NCI-H82 treated with DMSO at 0.1 percent for 48 hours (cell line): ENCODE measurements around the gene RAB3A.

Source experiments
- DNase-seq: peaks from one replicate; lab custom pipeline; 2025; ENCODE audit not compliant: unreplicated experiment; lab: John Stamatoyannopoulos, UW

RAB3A gene

DNA sequence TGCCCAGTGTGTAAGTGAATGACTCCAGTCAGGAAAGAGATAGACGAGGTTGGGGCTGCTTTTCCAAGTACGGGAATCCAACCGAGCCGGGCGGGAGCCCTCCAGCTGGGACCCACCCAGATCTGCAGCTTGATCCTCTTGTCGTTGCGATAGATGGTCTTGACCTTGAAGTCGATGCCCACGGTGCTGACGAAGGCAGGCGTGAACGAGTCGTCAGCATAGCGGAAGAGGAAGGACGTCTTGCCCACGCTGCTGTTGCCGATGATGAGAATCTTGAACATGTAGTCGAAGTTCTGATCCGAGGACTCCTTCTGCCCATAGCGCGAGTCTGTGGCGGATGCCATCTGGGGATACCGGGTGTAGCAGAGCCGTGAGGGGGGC, 1.5 kb downstream of the RAB3A start:
- no peak for DNase-seq

DNA sequence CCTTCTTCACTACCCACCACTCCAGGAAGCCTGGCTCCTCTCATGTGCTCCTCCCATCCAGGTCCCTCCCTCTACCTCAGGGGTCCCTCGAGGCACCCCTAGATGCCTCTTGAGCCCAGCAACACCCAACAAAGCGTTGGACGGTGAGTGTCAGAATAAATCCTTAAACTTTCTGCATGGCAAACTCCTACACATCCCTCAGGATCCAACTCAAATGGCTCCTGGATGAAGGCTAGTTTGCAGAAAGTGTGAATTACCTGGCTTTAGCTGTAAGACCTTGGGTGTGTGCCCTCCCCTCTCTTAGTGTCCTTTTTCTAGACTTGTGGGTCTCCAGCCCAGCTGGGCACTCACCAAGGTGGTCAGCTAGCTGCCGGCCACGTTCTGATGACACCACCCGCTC, 5.5 kb downstream of the RAB3A start:
- DNase-seq = no peak

DNA sequence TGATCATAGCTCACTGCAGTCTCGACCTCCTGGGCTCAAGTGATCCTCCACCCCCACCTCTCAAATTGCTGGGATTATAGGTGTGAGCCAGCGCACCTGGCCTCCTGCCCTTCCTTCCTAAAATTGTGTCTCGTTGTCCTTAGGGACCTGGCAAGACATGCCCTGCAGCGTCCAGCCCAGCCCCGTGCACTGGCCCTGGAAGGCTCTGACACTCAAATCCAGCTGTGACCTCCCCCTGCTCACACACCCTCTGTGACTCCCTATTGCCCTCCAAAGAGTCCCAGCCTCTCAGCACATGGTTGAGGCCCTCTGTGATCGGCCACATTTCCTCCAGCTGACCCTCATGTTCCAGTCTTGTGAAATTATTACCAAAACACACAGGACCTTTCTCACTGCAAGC, 5.9 kb downstream of the RAB3A start:
- no peak for DNase-seq

DNA sequence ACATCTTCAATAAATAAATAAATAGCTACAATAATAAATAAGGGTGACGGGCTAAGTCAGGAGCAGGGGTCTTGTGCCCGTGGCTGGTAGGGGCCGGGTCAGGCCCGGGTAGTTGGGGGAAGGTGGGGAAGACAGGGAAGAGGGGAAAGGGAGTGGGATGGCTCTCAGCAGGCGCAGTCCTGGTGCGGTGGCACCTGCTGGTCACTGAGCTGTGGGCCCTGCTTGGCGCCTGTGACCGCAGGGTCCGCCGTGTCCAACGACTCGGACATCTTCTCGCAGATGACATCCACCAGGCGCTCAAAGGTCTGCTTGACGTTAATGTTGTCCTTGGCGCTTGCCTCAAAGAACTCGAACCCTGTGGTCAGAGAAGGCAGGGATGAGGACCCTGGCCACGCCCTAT, 6.5 kb downstream of the RAB3A start:
- DNase-seq = no peak

DNA sequence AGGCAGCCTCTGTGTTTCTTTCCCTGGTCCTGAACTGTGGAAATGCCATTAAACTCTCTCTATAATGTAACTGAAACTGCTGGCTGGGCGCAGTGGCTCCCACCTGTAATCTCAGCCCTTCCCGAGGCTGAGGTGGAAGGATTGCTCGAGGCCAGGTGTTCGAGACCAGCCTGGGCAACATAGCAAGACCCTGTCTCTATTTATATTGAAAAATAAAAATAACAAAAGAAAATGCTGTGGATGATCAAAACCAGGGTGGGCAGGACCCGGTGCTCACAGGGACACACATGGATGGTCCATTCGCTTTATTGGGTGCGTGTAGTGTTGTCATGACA, 7.4 kb downstream of the RAB3A start:
- DNase-seq = no peak

DNA sequence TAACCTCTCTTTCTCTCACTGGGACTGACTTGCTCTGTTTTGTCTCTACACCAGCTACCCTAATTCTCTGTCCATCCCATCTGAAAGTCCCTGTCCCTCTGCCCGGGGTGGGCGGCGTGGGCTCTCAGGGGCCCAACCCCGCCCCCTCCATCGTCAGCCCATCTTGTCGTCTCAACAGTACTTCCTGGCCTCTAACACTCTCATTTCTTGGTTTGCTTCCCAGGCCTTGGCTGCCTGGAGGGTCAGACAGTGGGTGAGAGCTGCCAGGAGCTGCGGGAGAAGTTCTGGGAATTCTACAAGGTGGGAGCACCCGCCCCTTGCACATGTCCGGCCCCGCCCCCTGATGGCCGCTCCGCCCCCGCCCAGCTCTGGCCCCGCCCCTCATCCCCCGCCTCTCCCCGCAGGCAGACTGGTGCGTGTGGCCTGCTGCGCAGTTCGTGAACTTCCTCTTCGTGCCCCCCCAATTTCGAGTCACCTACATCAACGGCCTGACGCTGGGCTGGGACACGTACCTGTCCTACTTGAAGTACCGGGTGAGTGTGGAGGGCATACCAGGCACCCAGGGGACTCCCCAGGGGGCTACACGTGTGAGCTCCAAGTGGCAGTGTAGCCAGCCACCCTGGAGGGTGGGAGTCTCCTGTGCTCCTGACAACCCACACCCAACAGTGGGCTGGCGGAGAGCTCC, 9.1 kb downstream of the RAB3A start:
- no peak for DNase-seq

DNA sequence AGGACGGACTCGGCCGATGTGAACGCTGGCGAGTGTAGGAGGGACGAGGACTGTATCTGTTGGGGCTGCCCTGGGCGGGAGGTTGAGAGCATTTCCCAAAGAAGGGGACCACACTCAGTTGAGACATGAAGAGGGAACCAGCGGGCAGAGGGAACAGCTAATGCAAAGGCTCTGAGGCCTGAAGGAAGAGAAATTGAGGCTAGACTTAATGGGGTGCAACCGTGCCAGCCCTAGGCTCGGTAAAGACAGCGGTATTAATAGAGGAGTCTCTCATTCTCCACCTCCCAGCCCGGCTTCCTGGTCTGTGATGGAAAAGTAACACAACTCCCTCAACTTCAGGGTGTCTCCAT, 9.7 kb downstream of the RAB3A start:
- no peak for DNase-seq

DNA sequence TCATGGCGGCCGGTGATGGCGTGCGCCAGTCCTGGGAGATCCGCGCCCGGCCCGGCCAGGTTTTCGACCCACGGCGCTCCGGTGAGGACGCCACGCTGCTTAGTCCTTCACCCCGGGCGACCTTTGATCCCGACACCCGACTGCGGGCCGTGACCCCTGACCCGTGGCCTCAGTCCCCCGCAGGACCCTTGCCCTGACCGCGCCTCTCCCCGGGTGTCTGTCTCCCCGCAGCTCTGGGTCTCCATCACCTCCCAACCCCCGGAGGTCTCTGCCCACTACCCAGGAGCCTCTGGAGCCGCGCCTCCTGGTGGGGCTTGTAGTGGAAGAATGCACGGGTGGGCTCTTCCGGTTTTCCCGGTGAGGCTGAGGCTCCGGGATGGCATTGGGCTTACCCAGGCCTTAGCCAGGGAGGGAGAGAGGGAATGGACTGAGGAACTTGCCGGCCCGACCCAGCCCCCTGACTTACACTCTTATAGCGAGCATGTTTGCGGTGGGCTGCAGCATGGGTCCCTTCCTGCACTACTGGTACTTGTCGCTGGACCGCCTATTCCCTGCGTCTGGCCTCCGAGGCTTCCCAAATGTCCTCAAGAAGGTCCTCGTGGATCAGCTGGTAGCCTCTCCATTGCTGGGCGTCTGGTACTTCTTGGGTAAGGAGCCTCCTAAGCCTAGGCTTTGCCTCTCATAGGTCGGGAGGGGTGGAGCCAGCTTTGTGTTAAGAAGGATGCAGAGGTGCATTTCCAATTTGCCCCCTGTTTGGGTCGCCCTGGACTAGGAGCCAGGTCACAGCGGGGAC, 10.3 kb downstream of the RAB3A start:
- DNase-seq = no peak

DNA sequence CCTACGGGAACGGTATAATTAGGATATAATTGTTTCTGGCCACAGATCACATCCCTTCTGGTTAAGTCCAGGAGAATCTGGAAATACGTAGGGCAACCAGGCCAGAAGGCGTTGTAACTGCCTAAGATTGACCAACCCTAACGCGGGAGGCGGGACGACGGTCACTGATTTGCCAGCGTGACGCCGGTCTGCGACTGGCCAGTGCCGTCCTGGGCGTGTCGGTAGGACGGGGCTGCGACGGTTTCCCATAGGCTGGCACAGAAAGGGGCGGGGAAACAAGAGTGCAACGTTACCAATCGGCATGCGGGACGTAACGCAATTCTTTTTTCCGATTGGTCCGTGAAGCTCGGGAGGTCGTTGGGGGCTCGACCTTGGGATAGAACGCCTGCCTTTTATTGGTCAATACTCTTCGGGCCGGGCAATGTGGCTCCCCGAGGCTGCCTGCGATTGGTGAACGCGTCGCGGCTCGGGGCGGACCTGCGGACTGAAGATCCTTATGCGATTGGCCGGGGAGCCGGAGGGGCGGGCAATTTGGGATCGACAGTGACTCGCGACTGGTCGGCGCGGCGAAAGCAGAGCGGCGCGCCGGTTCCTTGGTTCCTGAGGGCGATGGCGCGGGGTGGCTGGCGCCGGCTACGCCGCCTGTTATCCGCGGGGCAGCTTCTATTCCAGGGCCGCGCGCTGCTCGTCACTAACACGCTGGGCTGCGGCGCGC, 11.0 kb downstream of the RAB3A start, which contains the start of gene MPV17L2:
Gene MPV17L2 (plus strand): TSS at position 546 of the 715 bp plus-strand sequence. CDS start 64 bp downstream, at position 610.
- peak; percentile 100 for DNase-seq

DNA sequence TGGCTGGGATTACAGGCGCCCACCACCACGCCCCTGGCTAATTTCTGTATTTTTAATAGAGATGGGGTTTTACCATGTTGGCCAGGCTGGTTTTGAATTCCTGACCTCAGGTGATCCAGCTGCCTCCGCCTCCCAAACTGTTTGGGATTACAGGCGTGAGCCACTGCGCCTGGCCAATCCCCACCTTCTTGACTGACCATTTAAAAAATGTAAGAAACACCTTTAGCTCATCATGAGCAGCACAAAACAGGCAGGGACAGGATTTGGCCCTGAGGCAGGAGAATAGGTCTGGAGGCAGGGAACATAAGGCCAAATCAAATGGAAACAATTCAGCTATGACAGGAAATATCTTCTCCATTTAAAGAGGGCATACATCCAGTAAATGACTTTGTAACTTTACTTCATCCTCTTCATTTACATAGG, 12.2 kb downstream of the RAB3A start:
- no peak for DNase-seq

DNA sequence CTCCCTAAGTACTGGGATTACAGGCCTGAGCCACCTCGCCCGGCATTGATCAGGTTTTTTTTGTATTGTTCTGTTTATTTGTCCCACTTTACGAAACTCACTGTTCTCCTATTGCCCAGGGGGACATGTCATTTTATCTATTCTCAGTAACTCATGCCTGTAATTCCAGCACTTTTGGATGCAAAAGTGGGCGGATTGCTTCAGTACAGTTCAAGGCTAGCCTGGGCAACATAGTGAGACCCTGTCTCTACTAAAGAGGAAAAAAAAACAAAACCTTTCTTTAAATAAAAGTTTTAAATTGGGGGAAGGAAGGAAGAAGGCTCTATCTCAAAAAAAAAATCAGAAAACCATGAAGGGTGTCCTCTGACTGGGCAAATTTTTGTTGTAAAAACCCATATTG, 13.6 kb downstream of the RAB3A start:
- DNase-seq = no peak

DNA sequence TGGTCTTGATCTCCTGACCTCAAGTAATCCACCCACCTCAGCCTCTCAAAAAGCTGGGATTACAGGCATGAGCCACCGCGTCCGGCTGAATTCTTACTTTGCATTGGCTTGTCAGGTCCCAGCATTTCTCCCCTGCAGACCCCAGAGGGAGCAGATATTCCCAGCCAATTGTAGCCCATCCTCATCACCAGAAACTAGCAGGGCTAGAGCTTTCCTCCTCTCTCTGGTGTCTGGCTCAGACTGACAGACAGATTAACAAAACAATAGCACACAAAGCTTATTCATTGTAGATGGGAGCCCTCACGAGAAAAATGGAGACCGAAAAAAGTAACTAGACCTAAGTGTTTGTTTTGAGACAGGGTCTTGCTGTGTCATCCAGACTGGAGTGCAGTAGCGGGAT, 18.3 kb downstream of the RAB3A start:
- DNase-seq = no peak

DNA sequence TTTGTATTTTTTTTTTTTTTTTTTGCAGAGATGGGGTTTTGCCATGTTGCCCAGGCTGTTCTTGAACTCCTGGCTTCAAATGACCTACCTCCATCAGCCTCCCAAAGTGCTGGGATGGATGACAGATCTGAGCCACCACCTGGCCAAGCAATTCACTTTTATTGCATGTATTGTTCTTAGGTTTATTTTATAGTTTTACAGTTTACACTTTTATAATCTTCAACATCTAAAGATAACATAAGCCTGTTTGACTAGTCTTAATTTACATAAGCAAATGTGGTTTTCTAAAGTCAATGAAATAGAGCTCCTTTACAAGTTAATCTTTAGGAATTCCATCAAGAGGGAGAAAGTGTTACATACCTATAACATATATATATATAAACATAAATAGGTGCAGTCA, 20.3 kb downstream of the RAB3A start:
- DNase-seq = no peak

DNA sequence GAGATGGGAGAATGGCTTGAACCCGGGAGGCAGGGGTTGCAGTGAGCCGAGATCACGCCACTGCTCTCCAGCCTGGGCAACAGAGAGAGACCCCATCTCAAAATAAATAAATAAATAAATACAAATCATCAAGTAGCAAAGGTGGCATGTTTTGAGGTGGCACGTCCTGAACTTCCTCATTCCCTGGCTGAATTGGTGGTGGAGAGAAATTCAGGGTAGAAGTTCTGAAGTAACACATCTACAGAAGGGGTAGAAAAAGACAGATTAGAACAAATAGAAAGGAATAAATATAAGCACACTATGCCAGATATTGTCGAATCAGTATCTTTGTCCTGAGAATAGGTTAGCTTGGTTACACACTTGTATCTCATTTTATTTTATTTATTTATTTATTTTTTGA, 23.9 kb downstream of the RAB3A start:
- no peak for DNase-seq

DNA sequence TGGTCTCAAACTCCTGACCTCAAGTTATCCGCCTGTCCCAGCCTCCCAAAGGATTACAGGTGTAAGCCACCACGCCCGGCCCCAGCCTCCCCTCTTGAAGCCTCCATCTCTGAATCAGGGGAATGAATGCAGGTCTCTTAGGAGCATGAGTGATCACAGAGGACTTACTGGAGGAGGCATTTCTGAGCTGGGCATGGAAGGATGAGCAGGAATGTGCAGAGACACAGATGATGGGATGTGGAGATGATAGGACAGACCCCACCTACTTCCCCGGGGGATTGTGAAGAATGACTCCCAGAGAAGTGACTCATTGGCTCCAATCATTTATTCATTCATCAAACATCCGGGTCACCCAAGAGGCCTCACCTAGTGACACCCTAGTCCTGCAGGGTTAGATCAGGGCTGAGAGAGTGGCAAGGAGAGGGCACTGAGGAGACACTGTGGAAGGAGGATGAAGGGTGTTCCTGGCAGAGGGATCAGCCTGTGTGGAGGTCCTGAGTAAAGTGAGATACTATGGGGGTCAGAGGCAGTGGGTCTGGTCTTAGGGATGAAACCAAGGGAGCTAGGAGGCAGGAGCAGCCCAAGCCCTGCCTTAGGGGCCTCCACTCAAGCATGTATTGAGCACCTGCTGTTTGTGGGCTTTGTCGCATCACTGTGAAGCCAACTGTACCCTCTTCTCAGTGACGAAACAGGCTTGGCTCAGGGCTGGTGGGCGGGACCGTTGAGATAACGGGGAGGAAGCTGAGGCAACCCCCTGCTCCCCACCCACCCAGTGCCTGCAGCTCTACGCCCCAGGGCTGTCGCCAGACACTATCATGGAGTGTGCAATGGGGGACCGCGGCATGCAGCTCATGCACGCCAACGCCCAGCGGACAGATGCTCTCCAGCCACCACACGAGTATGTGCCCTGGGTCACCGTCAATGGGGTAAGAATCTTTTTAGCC, 27.2 kb downstream of the RAB3A start:
- DNase-seq = no peak

DNA sequence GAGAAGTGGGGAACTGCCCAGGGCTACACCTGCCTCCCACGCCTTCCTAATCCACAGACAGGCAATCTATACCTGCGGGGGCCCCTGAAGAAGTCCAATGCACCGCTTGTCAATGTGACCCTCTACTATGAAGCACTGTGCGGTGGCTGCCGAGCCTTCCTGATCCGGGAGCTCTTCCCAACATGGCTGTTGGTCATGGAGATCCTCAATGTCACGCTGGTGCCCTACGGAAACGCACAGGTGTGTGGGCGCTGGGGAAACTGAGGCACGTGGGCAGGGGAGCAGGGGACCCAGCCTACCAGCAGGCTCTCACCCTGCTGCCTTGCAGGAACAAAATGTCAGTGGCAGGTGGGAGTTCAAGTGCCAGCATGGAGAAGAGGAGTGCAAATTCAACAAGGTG, 28.9 kb downstream of the RAB3A start:
- DNase-seq = no peak

DNA sequence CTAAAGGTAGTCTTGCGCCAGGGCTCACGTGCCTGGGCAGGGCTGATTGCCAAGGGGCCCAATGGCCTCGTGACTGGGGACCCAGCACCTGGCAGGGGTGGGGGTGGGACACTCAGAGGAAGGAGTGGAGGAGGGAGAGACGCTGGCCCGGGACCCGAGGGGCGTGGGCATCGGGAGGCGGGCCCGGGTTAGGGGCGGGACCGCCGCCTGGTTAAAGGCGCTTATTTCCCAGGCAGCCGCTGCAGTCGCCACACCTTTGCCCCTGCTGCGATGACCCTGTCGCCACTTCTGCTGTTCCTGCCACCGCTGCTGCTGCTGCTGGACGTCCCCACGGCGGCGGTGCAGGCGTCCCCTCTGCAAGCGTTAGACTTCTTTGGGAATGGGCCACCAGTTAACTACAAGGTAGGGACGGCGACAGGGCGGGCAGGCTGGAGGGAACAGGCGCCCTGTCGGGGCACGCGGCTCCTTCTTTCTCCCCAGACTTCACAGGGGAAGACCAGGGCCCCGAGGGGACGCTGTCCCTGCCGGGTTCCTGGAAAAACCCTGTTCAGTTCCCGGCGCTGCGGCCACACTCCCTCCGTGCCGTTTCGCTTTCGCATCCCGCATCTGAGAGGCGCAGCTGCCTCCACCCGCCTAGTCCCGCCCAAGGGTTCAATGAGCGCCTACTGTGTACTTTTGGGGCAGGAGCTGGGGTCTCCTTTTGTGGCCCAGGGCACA, 30.1 kb downstream of the RAB3A start, which contains the start of gene IFI30:
Gene IFI30 (plus strand): TSS at position 242 of the 717 bp plus-strand sequence. CDS start 29 bp downstream, at position 271.
- DNase-seq = peak; percentile 54

DNA sequence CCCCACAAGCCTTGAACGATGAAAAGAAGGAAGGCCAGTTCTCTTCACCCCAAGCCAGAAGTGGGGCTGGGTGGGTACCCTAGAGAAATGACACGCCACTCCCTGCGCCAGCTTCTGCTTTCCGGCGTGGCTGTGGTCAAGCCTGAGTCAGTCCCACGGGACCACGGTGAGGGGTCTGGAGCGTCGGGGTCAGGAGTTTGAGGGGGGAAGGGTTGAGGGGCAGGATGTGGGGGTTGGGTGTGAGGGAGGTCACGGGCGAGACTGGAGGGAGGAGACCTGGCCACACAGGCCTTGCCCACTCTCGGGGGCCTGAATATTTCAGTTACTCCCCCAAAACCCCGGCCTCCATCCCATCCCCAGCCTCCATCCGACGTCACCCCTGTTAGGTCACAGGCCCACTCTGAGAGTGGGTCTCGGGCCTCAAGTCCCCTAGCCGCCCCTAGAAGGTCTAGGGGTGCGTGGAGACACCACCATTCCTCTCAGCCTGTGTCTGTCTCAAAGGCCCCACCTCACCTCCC, 30.7 kb downstream of the RAB3A start:
- DNase-seq = no peak

DNA sequence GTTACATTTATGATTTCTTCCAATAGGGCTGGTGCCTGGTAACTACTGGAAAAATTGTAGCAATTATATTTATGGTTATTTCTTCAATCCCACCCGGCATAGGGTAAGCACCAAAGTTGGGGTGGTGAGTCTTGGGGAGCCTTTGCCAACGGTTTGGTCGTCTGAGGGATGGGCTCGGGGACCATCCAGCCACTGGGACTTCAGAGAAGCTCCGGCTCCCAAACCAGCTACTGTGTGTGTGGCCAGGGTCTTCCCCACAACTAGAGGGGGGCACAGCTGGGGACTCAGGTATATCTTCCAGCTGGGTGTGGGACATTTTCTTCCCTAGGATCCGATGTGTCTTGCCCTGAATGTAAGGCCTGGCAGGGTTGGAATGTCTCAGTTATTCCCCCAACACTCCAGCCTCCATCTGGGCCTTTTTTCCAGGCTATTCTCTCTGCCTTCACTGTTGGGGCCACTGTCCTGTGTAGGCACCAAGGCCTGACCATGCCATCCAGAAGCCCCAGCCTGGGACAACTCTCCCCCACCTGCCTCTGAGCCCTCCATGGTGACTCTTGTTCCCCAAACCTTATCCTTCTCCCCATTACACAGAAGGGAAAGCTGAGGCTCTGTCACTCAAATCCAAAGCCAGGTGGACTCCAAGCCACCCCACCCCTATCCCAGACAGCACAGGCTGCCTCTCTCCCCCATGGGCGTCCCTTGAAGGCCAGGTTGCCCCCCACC, 31.4 kb downstream of the RAB3A start:
- DNase-seq = no peak
